ENCODE measurements around the gene VPS13D.

DNA sequence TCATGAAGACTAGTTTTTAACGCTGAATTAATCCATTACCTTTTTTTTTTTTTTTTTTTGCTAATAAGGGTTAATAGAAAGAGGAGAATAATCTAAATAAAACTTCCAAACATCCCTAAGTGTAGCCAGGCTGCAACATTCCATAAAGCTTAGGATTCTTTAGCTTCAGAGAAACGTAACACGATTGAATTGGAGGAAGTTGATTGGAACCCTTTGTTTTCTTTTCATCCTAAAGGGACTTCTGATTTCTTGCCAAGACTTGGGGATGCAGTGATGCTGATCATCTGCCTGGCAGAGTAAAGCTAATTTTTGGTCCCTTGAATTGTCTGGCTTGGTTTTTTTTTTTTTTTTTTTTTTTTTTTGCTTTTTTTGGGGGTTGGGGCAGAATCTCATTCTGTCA is 142.9 kb downstream of the VPS13D start:
- TF ChIP-seq, protein P1, sequence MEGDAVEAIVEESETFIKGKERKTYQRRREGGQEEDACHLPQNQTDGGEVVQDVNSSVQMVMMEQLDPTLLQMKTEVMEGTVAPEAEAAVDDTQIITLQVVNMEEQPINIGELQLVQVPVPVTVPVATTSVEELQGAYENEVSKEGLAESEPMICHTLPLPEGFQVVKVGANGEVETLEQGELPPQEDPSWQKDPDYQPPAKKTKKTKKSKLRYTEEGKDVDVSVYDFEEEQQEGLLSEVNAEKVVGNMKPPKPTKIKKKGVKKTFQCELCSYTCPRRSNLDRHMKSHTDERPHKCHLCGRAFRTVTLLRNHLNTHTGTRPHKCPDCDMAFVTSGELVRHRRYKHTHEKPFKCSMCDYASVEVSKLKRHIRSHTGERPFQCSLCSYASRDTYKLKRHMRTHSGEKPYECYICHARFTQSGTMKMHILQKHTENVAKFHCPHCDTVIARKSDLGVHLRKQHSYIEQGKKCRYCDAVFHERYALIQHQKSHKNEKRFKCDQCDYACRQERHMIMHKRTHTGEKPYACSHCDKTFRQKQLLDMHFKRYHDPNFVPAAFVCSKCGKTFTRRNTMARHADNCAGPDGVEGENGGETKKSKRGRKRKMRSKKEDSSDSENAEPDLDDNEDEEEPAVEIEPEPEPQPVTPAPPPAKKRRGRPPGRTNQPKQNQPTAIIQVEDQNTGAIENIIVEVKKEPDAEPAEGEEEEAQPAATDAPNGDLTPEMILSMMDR (IDR thresholded peaks at IDR 0.05; ENCODE audit: low read depth, low read length, poor library complexity, severe bottlenecking), result no peak
- no peak for TF ChIP-seq EZH2phosphoT487 (IDR thresholded peaks at IDR 0.05; ENCODE audit: borderline replicate concordance, low read length)

Data from DOHH2 (cell line).